DND-41 (cell line): ENCODE data around the gene SLC66A2.

Experiments
- ATAC-seq: fragments of 200-7000 bp; cut with Tn5 transposase; 3 replicates; pipeline ENCODE4 v1.9.1; 2021; ENCODE audit warnings: low read depth; ENCODE audit not compliant: insufficient read depth
- DNase-seq: peaks from one replicate; pipeline ENCODE4 v3.0.0-alpha.2; 2020
- H2AFZ ChIP-seq: 2 replicates; pipeline ENCODE4 v1.6.0; 2012; ENCODE audit warnings: low read depth, low read length
- H3K27ac ChIP-seq: 2 replicates; pipeline ENCODE4 v1.5.1; 2012; ENCODE audit warnings: low read length, inconsistent platforms
- H3K27me3 ChIP-seq: fragments of 200-600 bp; sonication (generic); 2 replicates; pipeline ENCODE4 v1.6.0; 2012; ENCODE audit warnings: low read length, mild to moderate bottlenecking, inconsistent platforms; ENCODE audit not compliant: insufficient read depth, poor library complexity
- H3K36me3 ChIP-seq: 2 replicates; pipeline ENCODE4 v1.5.1; 2012; ENCODE audit warnings: low read length, inconsistent platforms; ENCODE audit not compliant: insufficient read depth
- H3K4me1 ChIP-seq: 2 replicates; pipeline ENCODE4 v1.5.1; 2012; ENCODE audit warnings: mild to moderate bottlenecking, low read length; ENCODE audit not compliant: insufficient read depth
- H3K4me2 ChIP-seq: 2 replicates; pipeline ENCODE4 v1.6.0; 2012; ENCODE audit warnings: mild to moderate bottlenecking, moderate library complexity, low read length, inconsistent platforms; ENCODE audit not compliant: insufficient read depth
- H3K4me3 ChIP-seq, 2 experiments: fragments of 200-600 bp in 1 of 2; shearing (Covaris generic) in 1 of 2; 2 replicates each; pipeline ENCODE4 v1.5.1; 2012 to 2016; ENCODE audit warnings: inconsistent platforms in 2 of 2, low read length in 2 of 2, mild to moderate bottlenecking in 2 of 2, low read depth in 1 of 2, moderate library complexity in 1 of 2
- H3K79me2 ChIP-seq: 2 replicates; pipeline ENCODE4 v1.6.0; 2012; ENCODE audit warnings: low read length, inconsistent platforms; ENCODE audit not compliant: insufficient read depth
- H3K9ac ChIP-seq: 2 replicates; pipeline ENCODE4 v1.6.0; 2012; ENCODE audit warnings: low read depth, mild to moderate bottlenecking, inconsistent platforms, low read length, moderate library complexity
- H3K9me3 ChIP-seq: 2 replicates; pipeline ENCODE4 v1.5.1; 2012; ENCODE audit warnings: low read length, moderate library complexity, mild to moderate bottlenecking, inconsistent platforms; ENCODE audit not compliant: insufficient read depth, severe bottlenecking
- H4K20me1 ChIP-seq: 2 replicates; pipeline ENCODE4 v1.6.0; 2012; ENCODE audit warnings: low read length; ENCODE audit not compliant: insufficient read depth
- EZH2 ChIP-seq: IDR thresholded peaks from 3 replicates; pipeline ENCODE4 v1.6.1; 2012; ENCODE audit warnings: borderline replicate concordance, low read depth, mild to moderate bottlenecking, moderate library complexity, low read length, inconsistent platforms; ENCODE audit not compliant: severe bottlenecking
- TF ChIP-seq, protein P1 (sequence below): IDR thresholded peaks from 2 replicates; pipeline ENCODE4 v1.5.1; 2012; ENCODE audit warnings: borderline replicate concordance, low read length, moderate library complexity, mild to moderate bottlenecking; ENCODE audit not compliant: poor library complexity, severe bottlenecking; ENCODE audit errors: extremely low read depth

Gene SLC66A2

DNA sequence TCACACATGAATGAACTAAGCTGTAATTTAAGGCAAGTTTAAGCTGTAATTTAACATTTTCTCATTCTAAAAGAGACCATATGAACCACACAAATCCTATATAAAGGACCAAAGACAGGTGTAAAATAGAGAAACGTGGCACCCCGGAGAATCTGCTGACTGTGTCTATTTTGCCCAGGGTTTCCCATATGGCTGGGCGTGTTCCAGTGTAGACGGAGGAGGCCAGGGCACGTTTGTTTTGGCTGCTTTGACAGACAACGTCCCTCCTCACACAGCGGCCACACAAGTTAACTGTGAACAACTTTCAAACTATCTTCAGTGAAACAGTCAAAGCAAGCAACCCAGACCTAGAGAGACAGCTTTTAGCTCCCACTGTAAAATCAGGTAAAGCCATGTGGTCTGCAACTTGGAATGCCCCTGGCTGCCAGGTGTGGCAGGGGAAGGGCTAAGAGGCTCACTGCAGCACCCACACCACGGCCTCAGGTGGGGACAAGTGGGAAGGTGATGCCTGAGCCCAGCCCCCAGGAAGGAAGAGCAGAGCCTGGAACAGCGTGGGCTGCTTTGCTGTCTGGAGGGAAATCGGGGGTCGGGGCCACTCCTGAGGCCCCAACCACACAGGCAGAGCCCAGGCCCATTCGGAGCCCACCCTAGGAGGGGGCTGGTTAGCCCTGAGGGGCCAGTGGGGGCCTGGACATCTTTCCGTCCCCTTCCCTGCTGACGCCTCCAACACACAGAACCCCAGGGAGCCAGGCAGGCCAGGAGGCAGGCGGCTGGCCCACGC lies 40.7 kb downstream of the SLC66A2 start:
- TF ChIP-seq, protein P1, sequence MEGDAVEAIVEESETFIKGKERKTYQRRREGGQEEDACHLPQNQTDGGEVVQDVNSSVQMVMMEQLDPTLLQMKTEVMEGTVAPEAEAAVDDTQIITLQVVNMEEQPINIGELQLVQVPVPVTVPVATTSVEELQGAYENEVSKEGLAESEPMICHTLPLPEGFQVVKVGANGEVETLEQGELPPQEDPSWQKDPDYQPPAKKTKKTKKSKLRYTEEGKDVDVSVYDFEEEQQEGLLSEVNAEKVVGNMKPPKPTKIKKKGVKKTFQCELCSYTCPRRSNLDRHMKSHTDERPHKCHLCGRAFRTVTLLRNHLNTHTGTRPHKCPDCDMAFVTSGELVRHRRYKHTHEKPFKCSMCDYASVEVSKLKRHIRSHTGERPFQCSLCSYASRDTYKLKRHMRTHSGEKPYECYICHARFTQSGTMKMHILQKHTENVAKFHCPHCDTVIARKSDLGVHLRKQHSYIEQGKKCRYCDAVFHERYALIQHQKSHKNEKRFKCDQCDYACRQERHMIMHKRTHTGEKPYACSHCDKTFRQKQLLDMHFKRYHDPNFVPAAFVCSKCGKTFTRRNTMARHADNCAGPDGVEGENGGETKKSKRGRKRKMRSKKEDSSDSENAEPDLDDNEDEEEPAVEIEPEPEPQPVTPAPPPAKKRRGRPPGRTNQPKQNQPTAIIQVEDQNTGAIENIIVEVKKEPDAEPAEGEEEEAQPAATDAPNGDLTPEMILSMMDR, result no peak
- no peak for TF ChIP-seq EZH2
- H3K4me2 ChIP-seq, result no peak overlapping the region
- no peak for ATAC-seq
- H3K9me3 ChIP-seq, result no peaks in the 10 kb centered on the region
- peaks cover 23% of the 10 kb centered on the region for H4K20me1 ChIP-seq
- H3K36me3 ChIP-seq, result peaks cover 39% of the 10 kb centered on the region
- DNase-seq, result no peak
- no peak overlapping the region for H3K4me3 ChIP-seq
- no peak overlapping the region for H3K27ac ChIP-seq
- no peaks in the 10 kb centered on the region for H3K4me1 ChIP-seq
- H2AFZ ChIP-seq, result no peak overlapping the region
- no peaks in the 10 kb centered on the region for H3K27me3 ChIP-seq
- peaks cover 9% of the 10 kb centered on the region for H3K79me2 ChIP-seq
- H3K9ac ChIP-seq, result no peak overlapping the region

DNA sequence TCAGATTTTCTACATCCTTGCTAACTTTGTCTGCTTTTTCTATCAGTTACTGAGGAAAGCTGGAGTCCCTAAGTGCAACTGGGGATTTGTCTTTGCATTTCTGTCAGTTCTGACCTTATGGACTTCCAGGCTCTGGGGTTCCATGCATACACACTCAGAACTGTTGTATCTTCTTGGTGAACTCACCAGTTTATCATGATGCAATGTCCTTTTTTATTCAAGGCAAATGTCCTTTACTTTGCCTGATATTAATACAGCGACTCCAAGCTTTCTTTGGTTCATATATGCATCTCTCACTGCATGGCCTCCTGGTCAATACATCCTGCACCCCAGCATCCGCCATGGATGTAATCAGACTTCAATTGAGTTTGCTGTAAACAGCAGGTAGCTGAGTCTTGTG lies 44.7 kb downstream of the SLC66A2 start:
- H3K27me3 ChIP-seq, result no peaks in the 10 kb centered on the region
- TF ChIP-seq, protein P1, result no peak
- TF ChIP-seq EZH2, result no peak
- H3K27ac ChIP-seq, result no peak overlapping the region
- no peaks in the 10 kb centered on the region for H3K9me3 ChIP-seq
- H3K9ac ChIP-seq, result no peak overlapping the region
- peaks cover 7% of the 10 kb centered on the region; the same call in 1 of the 2 replicates for H3K79me2 ChIP-seq
- H3K4me2 ChIP-seq, result no peak overlapping the region
- peaks cover 45% of the 10 kb centered on the region for H3K36me3 ChIP-seq
- DNase-seq, result no peak
- H2AFZ ChIP-seq, result no peak overlapping the region
- no peak for ATAC-seq
- H3K4me3 ChIP-seq, result no peak overlapping the region
- H4K20me1 ChIP-seq, result peaks cover 4% of the 10 kb centered on the region; the same call in 1 of the 2 replicates
- H3K4me1 ChIP-seq, result no peaks in the 10 kb centered on the region

GRCh38 chr18:79905993-79906392 lies 45.5 kb downstream of the SLC66A2 start:
- peaks cover 4% of the 10 kb centered on the region; the same call in 1 of the 2 replicates for H4K20me1 ChIP-seq
- peaks cover 43% of the 10 kb centered on the region for H3K36me3 ChIP-seq

More at GRCh38 chr18:79905993-79906392, 45.5 kb downstream of the SLC66A2 start:
- no peak overlapping the region for H3K27ac ChIP-seq
- no peak overlapping the region for H3K4me3 ChIP-seq
- no peak overlapping the region for H3K4me2 ChIP-seq
- ATAC-seq (no peak), DNase-seq (no peak)
- H2AFZ ChIP-seq, result no peak overlapping the region
- H3K4me1 ChIP-seq, result no peaks in the 10 kb centered on the region
- no peaks in the 10 kb centered on the region for H3K27me3 ChIP-seq
- H3K9ac ChIP-seq, result no peak overlapping the region
- H3K9me3 ChIP-seq, result peaks cover under 1% of the 10 kb centered on the region
- H3K79me2 ChIP-seq, result 0 out of 2 replicates have a peak, but pooled peaks cover 1% of the 10 kb centered on the region
- no peak for TF ChIP-seq EZH2
- TF ChIP-seq, protein P1, result no peak
